ENCODE data around the gene MMGT1. TPM values are rescaled to one million over a fixed set of nuclear protein-coding genes. Genes with fewer than 3 reads are reported as not detected.

Gene MMGT1
- polyA plus RNA-seq (ENCODE audit: insufficient read length in 3 of 3): 10 to 100 TPM; 25.9 to 30.7 (median 28.0) TPM
- long read RNA-seq, donor 1, partial matches to known transcripts: 0 of 2 reads
- long read RNA-seq, donor 1, other reads (novel, unspliced or antisense): 0 of 2 reads
- long read RNA-seq, donor 2, transcript MMGT1-201 (4 exons, 3,738 nt): major isoform, 8 of 8 reads
- long read RNA-seq, donor 2, partial matches to known transcripts: 0 of 8 reads
- long read RNA-seq, donor 2, other reads (novel, unspliced or antisense): 0 of 8 reads
- long read RNA-seq, donor 3, transcript MMGT1-201 (4 exons, 3,738 nt): major isoform, 12 of 12 reads
- long read RNA-seq, donor 3, partial matches to known transcripts: 0 of 12 reads
- long read RNA-seq, donor 3, other reads (novel, unspliced or antisense): 0 of 12 reads
- long read RNA-seq, donor 4, transcript MMGT1-201 (4 exons, 3,738 nt): major isoform, 6 of 6 reads
- long read RNA-seq, donor 4, partial matches to known transcripts: 0 of 6 reads
- long read RNA-seq, donor 4, other reads (novel, unspliced or antisense): 0 of 6 reads
- long read RNA-seq, donor 5, transcript MMGT1-201 (4 exons, 3,738 nt): major isoform, 18 of 18 reads
- long read RNA-seq, donor 5, partial matches to known transcripts: 0 of 18 reads
- long read RNA-seq, donor 5, other reads (novel, unspliced or antisense): 0 of 18 reads
- long read RNA-seq, donor 6, transcript MMGT1-201 (4 exons, 3,738 nt): major isoform, 8 of 8 reads
- long read RNA-seq, donor 6, partial matches to known transcripts: 0 of 8 reads
- long read RNA-seq, donor 6, other reads (novel, unspliced or antisense): 0 of 8 reads
- long read RNA-seq, donor 7, transcript MMGT1-201 (4 exons, 3,738 nt): major isoform, 11 of 11 reads
- long read RNA-seq, donor 7, partial matches to known transcripts: 0 of 11 reads
- long read RNA-seq, donor 7, other reads (novel, unspliced or antisense): 0 of 11 reads
- long read RNA-seq, donor 8, transcript MMGT1-201 (4 exons, 3,738 nt): major isoform, 18 of 18 reads
- long read RNA-seq, donor 8, partial matches to known transcripts: 0 of 18 reads
- long read RNA-seq, donor 8, other reads (novel, unspliced or antisense): 0 of 18 reads
- long read RNA-seq, donor 9, transcript MMGT1-201 (4 exons, 3,738 nt): major isoform, 7 of 7 reads
- long read RNA-seq, donor 9, partial matches to known transcripts: 0 of 7 reads
- long read RNA-seq, donor 9, other reads (novel, unspliced or antisense): 0 of 7 reads
- long read RNA-seq, donor 10, transcript MMGT1-201 (4 exons, 3,738 nt): major isoform, 12 of 12 reads
- long read RNA-seq, donor 10, partial matches to known transcripts: 0 of 12 reads
- long read RNA-seq, donor 10, other reads (novel, unspliced or antisense): 0 of 12 reads
- long read RNA-seq, donor 11, transcript MMGT1-201 (4 exons, 3,738 nt): major isoform, 11 of 11 reads
- long read RNA-seq, donor 11, partial matches to known transcripts: 0 of 11 reads
- long read RNA-seq, donor 11, other reads (novel, unspliced or antisense): 0 of 11 reads
- long read RNA-seq, donor 12, partial matches to known transcripts: 0 of 1 reads
- long read RNA-seq, donor 12, other reads (novel, unspliced or antisense): 0 of 1 reads
- long read RNA-seq, donor 13, transcript MMGT1-201 (4 exons, 3,738 nt): major isoform, 12 of 12 reads
- long read RNA-seq, donor 13, partial matches to known transcripts: 0 of 12 reads
- long read RNA-seq, donor 13, other reads (novel, unspliced or antisense): 0 of 12 reads
- long read RNA-seq, donor 14, partial matches to known transcripts: 0 of 3 reads
- long read RNA-seq, donor 14, other reads (novel, unspliced or antisense): 0 of 3 reads
- long read RNA-seq, donor 15, transcript MMGT1-201 (4 exons, 3,738 nt): major isoform, 6 of 6 reads
- long read RNA-seq, donor 15, partial matches to known transcripts: 0 of 6 reads
- long read RNA-seq, donor 15, other reads (novel, unspliced or antisense): 0 of 6 reads
- long read RNA-seq, donor 16, transcript MMGT1-201 (4 exons, 3,738 nt): major isoform, 32 of 32 reads
- long read RNA-seq, donor 16, partial matches to known transcripts: 0 of 32 reads
- long read RNA-seq, donor 16, other reads (novel, unspliced or antisense): 0 of 32 reads

DNA sequence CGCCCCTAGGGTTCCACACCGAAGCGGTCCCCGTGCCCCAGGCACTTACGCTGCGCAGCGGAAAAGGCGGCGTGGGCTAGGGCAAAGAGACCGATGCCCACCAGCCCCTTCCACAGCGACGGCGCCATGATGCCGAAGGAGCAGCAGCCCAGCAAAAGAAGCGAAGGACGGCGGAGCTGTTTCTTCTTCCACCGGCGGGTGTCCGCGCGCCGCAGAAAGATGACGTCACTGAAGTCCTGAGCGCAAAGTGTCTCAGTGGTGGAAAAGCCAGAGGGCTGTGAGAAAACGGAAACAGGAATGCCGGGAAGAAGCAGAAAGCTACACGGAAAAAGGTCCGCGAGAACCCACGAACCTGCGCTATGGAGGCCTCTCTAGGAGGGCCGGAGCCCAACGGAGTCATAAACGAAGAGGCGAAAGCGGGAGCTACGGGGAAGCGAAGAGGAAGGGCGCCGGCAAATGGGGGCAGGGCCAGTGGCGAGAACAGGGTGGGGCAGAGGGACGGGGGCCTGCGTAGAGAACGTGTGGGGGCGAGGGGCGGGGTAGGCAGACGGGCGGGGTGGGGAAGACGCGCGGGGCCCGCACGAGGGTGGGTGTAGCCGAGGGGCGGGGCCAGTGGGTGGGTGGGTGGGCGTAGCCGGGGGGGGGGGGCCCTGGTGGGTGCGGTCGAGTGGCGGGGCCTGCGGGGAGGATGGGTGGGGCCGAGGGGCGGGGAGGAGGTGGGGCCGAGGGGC is at the start of gene MMGT1:
TSS of gene MMGT1 (minus strand) at position 441 of the 731 bp plus-strand sequence. CDS start at position 128, 313 bp downstream.
- DNase-seq (ENCODE audit: extremely low read depth in 1 of 11, low read depth in 9 of 11, low spot score in 4 of 11): peak in 8 of 11 donors; percentile 46 to 76 (median 66)

DNA sequence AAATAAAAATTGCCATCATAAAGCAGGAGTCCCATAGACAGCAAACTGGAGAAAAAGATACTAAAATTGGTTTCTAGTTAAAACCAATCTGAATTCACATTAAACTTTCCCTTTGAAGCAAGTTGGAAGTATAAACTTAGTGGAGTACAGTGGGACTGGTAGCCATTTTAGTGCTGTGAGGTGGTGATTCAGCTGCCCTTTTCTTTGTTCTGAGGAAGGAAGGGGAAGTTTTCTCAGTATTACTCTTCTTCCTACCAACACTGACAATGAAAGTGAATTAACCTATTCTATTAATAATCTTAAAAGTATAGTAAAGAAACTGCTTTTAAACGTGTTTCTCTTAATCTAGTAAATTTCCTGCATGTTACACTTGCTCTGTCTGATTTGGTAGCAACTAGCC is 48.1 kb upstream of the MMGT1 start:
- no peak for DNase-seq (ENCODE audit: extremely low read depth in 1 of 11, low read depth in 9 of 11, low spot score in 4 of 11)

DNA sequence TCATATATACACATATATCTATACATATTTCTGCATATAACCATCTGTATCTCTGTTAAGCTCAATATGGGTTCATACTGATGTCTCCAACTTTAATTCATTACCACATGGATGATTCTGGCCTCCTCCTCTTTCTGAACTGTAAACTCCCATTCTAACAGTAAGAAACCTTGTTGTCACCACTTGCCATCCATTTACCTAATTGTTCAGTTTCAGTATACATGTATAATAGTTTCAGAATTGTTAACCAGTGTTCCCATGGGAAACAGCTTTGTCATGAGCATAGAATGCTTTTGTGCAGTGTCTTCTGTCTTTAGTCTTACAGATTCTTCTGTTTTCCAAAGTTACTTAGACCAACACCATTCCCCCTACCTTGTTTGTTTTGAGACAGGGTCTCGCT is 47.4 kb upstream of the MMGT1 start:
- DNase-seq (ENCODE audit: extremely low read depth in 1 of 11, low read depth in 9 of 11, low spot score in 4 of 11): no peak

DNA sequence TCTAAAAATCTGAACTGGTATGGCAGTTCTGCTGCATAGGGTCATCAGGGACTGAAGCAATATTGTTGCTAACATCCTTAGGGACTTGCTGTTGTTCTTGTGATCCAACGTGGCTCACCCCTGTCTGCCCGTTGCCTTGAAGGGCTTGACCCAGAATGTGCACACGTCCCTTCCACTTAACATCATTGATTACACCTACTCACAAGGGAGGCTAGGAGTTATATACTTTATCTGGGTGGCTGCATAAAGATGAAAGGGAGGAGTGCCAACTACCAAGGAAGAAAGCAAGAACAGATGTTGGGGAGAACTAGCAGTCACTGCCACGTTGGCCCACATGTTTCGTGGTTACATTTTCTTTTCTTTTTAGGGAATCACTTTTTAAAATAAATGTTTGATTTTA is 45.4 kb upstream of the MMGT1 start:
- no peak for DNase-seq (ENCODE audit: extremely low read depth in 1 of 11, low read depth in 9 of 11, low spot score in 4 of 11)

DNA sequence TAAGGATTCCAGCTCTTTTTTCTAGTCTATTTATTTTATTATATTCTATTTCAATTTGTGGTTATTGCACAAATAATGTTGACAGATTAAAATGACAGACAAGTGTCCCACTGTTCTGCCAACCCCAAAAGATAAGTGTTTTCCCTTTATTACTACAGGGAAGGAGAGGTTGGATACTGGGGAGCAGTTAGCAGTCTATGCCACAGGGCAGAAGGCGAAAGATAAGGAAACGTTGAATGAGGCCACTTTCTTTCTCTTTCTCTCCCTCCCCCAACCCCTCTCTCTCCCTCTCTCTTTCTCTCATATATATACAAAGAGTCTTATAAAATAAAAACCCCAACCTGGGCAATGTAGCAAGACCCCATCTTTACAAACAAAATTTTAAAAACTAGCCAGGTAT is 43.1 kb upstream of the MMGT1 start:
- no peak for DNase-seq (ENCODE audit: extremely low read depth in 1 of 11, low read depth in 9 of 11, low spot score in 4 of 11)

DNA sequence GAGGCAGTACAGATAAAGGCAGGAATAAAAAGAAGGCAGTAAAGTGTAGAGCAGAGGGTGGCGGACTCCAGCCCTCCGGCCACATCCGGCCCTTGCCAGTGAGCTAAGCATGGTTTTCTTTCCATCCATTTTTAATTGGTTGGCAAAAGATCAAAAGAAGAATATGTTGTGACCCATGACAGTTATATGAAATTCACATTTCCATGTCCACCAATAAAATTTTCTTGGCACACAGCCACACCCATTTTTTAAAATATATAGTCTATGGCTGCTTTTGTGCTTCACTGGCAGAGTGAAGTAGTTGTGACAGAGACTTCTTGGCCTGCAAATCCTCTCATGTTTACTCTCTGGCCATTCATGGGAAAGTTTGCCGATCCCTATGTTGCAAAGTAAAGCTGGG is 41.2 kb upstream of the MMGT1 start:
- peak in 3 of 11 donors; percentile 1 to 11 (median 2) for DNase-seq (ENCODE audit: extremely low read depth in 1 of 11, low read depth in 9 of 11, low spot score in 4 of 11)

DNA sequence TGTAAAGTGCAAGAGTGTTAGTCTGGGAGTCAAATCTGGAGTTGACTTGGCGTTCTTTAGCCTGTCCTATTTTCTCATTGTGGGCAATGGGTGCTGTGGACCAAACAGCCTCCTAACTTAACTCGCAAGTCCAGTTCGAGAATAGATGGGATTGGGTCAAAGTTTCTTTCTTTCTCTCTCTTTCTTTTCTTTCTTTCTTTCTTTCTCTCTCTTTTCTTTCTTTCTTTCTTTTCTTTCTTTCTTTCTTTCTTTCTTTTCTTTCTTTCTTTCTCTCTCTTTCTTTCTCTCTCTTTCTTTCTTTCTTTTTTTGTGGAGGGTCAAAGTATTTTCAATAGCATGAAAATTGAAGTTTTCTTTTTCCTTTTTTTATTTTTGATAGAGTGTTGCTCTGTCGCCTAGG is 14.5 kb upstream of the MMGT1 start:
- no peak for DNase-seq (ENCODE audit: extremely low read depth in 1 of 11, low read depth in 9 of 11, low spot score in 4 of 11)

DNA sequence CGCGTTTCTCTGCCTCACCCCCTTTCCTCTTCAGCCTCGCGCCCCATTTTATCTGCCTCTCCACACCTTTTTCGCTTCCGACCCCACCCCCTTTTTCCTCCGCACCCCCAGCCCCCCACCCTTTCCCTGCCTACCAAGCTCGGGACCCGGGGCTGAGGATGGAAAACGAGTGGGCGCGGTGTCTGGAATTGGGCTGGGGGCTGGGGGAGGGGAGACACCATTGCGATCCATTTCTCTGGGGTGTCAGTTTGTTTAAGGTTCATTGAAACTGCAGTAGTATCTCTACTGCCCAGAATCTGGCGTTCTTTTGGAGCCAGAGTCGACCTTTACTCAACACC is 12.2 kb upstream of the MMGT1 start:
- DNase-seq (ENCODE audit: extremely low read depth in 1 of 11, low read depth in 9 of 11, low spot score in 4 of 11): no peak

DNA sequence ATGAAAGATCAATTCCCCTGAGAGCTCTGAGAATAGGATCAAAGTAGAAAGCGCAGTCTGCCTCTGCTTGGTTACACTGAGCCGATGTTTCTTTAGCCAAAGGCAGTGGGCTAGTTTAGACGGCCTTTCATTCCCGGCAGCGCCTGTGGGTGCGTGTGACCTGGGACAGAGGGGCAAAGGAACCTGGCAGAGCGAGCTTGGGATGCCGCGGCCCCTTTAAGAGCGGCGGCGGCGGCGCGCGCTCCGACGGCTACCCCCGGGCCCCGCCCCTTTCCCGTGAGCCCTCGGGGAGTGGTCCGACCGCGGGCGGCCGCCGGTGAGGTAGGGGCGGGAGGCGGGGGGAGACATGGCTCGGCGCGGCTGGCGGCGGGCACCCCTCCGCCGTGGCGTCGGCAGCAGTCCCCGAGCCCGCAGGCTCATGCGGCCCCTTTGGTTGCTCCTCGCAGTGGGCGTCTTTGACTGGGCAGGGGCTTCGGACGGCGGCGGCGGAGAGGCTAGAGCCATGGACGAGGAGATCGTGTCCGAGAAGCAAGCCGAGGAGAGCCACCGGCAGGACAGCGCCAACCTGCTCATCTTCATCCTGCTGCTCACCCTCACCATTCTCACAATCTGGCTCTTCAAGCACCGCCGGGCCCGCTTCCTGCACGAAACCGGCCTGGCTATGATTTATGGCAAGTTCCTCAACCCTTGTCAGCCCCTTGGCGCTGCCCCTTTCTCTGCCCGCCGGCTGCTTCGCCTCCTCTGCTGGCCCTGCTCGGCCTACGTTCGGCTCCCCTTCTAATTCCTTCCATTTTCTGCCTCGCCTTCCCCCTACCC is 11.6 kb upstream of the MMGT1 start, which contains the start of gene SLC9A6:
TSS of gene SLC9A6 (plus strand) at position 279 of the 816 bp plus-strand sequence. CDS start at position 503, 224 bp downstream.
- peak in 6 of 11 donors; percentile 25 to 66 (median 53) for DNase-seq (ENCODE audit: extremely low read depth in 1 of 11, low read depth in 9 of 11, low spot score in 4 of 11)

DNA sequence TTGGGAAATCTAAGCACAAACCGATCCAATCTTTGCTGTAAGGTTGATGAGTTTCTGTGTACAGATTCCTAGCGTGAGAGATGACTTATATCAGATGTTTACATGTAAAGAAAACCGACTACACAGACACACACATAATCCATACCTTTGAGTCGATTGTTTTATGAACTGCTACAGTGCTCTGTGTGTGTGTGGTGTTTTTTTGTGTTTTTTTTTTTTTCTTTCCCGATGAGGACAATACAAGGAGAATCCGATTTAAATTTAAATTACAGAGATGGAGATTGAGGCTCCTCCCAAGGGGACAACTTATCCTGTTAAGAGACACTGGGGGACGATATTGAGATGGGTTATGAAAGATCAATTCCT is 11.0 kb upstream of the MMGT1 start:
- peak in 3 of 11 donors; percentile 1 to 17 (median 2) for DNase-seq (ENCODE audit: extremely low read depth in 1 of 11, low read depth in 9 of 11, low spot score in 4 of 11)

DNA sequence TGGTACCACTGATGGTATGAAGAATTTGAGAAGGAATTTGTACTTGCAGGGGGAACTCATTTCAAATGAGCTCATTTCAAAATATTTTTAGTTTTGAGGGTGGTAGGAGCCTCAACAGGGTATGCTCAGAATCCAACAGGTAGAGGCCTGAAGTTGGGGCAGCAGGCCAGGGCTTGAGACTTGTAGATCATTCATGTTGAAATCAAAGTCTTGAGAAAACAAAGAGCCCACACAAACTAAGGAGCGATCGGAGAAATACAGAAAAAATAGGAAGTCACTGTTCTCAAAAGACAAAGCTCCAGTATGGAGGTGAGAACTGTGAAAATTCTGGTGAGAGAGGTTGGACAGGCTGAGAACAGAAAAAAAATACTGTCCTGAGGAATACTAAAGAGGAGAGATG is 10.5 kb upstream of the MMGT1 start:
- DNase-seq (ENCODE audit: extremely low read depth in 1 of 11, low read depth in 9 of 11, low spot score in 4 of 11): no peak

DNA sequence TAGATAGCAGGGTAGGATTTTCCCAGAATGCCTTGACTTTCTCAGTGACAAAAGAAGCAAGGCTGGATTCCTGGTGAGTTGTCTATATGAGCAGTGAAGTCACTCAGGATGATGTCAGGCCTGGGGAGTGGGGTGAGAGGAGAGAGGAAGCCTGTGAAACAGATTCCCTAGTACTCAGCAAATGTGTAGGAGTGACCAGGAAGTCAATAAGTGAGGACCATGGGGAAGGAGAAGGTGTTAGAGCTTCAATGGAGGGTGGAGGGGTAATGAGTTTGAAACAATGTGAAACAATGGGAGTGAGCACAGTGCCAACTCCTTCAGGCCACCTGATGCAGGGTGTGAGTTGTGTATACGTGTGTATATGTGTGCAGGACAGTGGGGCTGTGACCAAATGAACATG is 9.1 kb upstream of the MMGT1 start:
- DNase-seq (ENCODE audit: extremely low read depth in 1 of 11, low read depth in 9 of 11, low spot score in 4 of 11): no peak

DNA sequence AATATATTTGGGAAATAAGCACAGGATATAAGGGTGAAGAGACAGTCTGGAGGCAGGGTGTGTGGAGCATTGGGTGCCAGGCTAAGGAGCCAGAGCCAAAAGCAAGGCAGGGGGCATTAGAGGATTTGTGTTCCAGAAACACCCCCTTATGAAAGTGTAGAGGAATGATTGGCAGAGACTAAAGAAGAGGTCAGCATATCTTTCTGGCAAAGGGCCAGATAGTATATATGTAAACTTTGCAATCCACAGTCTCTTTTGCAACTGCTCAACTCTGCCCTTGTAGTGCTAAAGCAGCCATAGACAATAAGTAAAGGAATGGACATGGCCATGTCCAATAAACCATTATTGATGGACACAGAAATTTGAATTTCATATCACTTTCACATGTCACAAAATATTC is 7.9 kb upstream of the MMGT1 start:
- no peak for DNase-seq (ENCODE audit: extremely low read depth in 1 of 11, low read depth in 9 of 11, low spot score in 4 of 11)

DNA sequence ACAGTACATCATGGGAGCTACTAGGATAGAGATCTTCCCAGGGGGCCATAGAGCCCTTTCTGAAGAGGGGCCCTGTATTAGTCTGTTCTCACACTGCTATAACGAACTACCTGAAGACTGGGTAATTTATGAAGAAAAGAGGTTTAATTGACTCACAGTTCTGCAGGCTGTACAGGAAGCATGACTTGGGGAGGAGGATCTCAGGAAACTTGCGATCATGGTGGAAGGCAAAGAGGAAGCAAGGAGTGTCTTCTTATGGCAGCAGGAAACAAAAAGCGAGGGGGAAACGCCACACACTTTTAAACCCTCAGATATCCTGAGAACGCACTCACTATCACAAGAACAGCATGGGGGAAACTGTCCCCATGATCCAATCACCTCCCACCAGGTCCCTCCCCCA is 7.2 kb upstream of the MMGT1 start:
- DNase-seq (ENCODE audit: extremely low read depth in 1 of 11, low read depth in 9 of 11, low spot score in 4 of 11): no peak

DNA sequence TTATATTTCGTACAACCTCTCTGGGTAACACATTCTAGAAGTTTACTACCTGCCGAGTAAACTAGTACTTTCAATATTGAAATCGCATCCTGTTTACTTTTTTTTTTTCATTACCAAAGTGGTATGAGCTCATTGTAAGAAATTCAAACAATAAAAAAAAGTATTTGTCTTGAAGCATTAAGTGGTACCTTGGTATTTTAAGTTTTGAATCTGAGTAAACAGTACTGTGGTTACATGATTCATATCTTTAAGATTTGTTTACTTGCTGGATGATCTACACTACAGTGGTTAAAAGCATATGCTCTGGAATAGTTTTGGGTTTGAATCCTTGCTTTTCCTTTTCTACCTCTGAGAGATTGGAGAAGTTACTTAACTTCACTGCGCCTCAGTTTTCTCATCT is 3.8 kb upstream of the MMGT1 start:
- no peak for DNase-seq (ENCODE audit: extremely low read depth in 1 of 11, low read depth in 9 of 11, low spot score in 4 of 11)

DNA sequence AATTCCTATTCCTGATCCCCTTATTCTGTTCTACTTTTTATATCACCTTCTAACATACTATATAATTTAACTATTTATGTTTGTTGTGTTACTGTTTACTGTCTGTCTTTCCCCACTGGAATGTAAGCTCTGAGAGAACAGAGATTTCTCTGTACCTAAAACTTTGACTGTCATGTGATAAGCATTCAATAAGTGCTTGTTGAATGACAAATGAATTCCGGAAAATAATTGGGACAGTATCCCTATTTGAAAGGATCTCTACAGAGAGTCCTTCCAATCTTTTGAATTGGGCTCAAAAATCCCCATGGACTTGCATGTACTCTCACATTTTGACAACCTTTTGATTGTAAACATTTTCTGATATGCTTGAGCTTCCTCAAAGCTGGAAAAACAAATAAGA is 1.6 kb upstream of the MMGT1 start:
- DNase-seq (ENCODE audit: extremely low read depth in 1 of 11, low read depth in 9 of 11, low spot score in 4 of 11): no peak
